HuH-7 (cell line): ENCODE results near the gene CDK13.
"Not testable (repeated sequence)": the region's sequence is repeated elsewhere in the genome, so short reads cannot be mapped to it uniquely, and the experiment has no call there.

ENCODE experiments used
- DNase-seq: peaks from one replicate; pipeline ENCODE4 v3.0.0; 2011; ENCODE audit warnings: low spot score

CDK13 gene

DNA sequence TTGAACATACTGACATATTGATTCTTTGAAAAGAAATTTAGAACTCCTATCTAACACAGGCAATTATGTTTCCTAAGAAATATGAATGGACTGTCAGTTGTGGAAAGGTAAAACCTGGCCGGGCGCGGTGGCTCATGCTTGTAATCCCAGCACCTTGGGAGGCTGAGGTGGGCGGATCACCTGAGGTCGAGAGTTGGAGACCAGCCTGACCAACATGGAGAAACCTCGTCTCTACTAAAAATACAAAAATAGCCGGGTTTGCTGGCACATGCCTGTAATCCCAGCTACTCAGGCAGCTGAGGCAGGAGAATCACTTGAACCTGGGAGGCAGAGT is 198.2 kb downstream of the CDK13 start:
- not testable (repeated sequence) for DNase-seq

GRCh38 chr7:40148671-40149070 is 198.6 kb downstream of the CDK13 start:
- no peak for DNase-seq
